ENCODE data around the gene GRIK4. TPM values are rescaled to one million over a fixed set of nuclear protein-coding genes. Genes with fewer than 3 reads are reported as not detected.

The GRIK4 gene
- polyA plus RNA-seq, 1 of the 3 experiments (the other 2 are of a cell fraction), result 0.03 TPM

DNA sequence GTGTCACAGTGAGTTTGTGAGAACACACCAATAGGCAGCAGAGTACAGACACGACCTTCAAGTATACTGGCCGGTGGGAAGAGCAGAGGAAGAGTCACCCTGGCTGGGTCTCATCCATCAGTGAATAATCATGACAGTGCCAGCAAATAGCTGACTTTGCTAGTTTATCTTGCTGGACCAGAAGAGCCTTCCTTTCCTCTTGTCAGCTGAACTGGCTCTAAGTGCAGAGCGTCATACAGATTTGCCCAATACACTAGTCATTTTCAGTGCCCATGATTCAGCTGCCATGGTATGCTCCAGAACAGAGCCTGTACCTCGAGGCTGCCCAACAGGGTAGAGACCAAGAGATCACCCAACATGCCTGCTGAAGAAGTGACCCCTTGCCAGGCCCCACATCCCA, 429.5 kb downstream of the GRIK4 start (continued):
- TF ChIP-seq, protein P1, sequence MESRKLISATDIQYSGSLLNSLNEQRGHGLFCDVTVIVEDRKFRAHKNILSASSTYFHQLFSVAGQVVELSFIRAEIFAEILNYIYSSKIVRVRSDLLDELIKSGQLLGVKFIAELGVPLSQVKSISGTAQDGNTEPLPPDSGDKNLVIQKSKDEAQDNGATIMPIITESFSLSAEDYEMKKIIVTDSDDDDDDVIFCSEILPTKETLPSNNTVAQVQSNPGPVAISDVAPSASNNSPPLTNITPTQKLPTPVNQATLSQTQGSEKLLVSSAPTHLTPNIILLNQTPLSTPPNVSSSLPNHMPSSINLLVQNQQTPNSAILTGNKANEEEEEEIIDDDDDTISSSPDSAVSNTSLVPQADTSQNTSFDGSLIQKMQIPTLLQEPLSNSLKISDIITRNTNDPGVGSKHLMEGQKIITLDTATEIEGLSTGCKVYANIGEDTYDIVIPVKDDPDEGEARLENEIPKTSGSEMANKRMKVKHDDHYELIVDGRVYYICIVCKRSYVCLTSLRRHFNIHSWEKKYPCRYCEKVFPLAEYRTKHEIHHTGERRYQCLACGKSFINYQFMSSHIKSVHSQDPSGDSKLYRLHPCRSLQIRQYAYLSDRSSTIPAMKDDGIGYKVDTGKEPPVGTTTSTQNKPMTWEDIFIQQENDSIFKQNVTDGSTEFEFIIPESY (IDR thresholded peaks at IDR 0.05; ENCODE audit: borderline replicate concordance, low read depth), result no peak
- TF ChIP-seq YY1 (IDR thresholded peaks at IDR 0.05; ENCODE audit: low read depth) (no peak), TEAD4 (IDR thresholded peaks at IDR 0.05; ENCODE audit: borderline replicate concordance, insufficient read depth) (no peak), EZH2phosphoT487 (IDR thresholded peaks at IDR 0.05; ENCODE audit: borderline replicate concordance, low read depth) (no peak)

DNA sequence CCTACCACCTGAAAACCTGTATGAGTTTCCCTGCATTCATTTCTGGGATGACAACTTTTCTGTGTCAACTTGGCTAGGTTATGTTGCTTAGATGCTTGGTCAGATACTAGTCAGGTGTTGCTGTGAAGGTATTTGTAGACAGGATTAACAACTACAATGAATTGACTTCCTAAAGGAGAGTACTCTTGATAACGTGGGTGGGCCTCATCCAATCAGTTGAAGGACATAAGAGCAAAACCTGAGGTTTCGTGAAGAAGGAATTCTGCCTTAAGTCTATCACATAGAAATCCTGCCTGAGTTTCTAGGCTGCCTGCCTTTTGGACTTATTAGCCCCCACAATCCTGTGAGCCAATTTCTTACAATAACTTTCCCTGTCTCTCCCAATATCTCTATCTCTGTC, 431.2 kb downstream of the GRIK4 start:
- Histone ChIP-seq H3K9ac (no peak overlapping the region), H2AFZ (ENCODE audit: low read depth) (no peak overlapping the region), H3K36me3 (replicated peaks in 1 of 2; ENCODE audit: control insufficient read depth in 1 of 2, insufficient read depth in 2 of 2, low read length in 1 of 2) (no peaks in the 10 kb centered on the region), H3K4me1 (ENCODE audit: control insufficient read depth in 1 of 2, insufficient read depth in 2 of 2, low read depth in 1 of 2, low read length in 1 of 2) (no peaks in the 10 kb centered on the region), H3K27me3 (ENCODE audit: insufficient read depth) (no peaks in the 10 kb centered on the region; the same call in 1 of the 2 replicates), H3K9me3 (no peaks in the 10 kb centered on the region), H3K4me2 (no peak overlapping the region), H3K79me2 (ENCODE audit: insufficient read depth) (no peaks in the 10 kb centered on the region), H4K20me1 (ENCODE audit: insufficient read depth) (no peaks in the 10 kb centered on the region), H3K9me2 (no peaks in the 10 kb centered on the region), H3K27ac (ENCODE audit: low read depth in 2 of 2, low read length in 1 of 2) (no peak overlapping the region), H3F3A (replicated peaks; ENCODE audit: insufficient read depth) (no peaks in the 10 kb centered on the region), H3K4me3 (ENCODE audit: low read depth in 2 of 2, low read length in 1 of 2) (no peak overlapping the region)
- DNase-seq, result no peak
- CTCF ChIA-PET, result interaction anchor here (2.2 to 3.0 kb wide), 2 partner anchors 10 to 13 kb away, joined by 8 to 15 read pairs; no protein-coding TSS in a partner anchor
- POLR2A ChIA-PET, result no interaction called here
- WGBS (ENCODE audit: low lambda C conversion rate), result 13% methylated on average over 2 of the region's 2 CpGs
- TF ChIP-seq, protein P2, sequence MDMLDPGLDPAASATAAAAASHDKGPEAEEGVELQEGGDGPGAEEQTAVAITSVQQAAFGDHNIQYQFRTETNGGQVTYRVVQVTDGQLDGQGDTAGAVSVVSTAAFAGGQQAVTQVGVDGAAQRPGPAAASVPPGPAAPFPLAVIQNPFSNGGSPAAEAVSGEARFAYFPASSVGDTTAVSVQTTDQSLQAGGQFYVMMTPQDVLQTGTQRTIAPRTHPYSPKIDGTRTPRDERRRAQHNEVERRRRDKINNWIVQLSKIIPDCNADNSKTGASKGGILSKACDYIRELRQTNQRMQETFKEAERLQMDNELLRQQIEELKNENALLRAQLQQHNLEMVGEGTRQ (IDR thresholded peaks at IDR 0.05; ENCODE audit: borderline replicate concordance, low read depth, low read length), result no peak
- TF ChIP-seq RCOR1 (IDR thresholded peaks at IDR 0.05; ENCODE audit: low read length), result no peak
- TF ChIP-seq, protein P1 (IDR thresholded peaks at IDR 0.05; ENCODE audit: borderline replicate concordance, low read depth), result no peak
- TF ChIP-seq, protein P3, sequence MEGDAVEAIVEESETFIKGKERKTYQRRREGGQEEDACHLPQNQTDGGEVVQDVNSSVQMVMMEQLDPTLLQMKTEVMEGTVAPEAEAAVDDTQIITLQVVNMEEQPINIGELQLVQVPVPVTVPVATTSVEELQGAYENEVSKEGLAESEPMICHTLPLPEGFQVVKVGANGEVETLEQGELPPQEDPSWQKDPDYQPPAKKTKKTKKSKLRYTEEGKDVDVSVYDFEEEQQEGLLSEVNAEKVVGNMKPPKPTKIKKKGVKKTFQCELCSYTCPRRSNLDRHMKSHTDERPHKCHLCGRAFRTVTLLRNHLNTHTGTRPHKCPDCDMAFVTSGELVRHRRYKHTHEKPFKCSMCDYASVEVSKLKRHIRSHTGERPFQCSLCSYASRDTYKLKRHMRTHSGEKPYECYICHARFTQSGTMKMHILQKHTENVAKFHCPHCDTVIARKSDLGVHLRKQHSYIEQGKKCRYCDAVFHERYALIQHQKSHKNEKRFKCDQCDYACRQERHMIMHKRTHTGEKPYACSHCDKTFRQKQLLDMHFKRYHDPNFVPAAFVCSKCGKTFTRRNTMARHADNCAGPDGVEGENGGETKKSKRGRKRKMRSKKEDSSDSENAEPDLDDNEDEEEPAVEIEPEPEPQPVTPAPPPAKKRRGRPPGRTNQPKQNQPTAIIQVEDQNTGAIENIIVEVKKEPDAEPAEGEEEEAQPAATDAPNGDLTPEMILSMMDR (IDR thresholded peaks at IDR 0.05), result no peak
- no peak for TF ChIP-seq JUND (IDR thresholded peaks at IDR 0.05)
- no peak for TF ChIP-seq RXRA (IDR thresholded peaks at IDR 0.05; ENCODE audit: borderline replicate concordance, low read depth)

Data from SK-N-SH (cell line).